HUES6 (cell line): ENCODE results near the gene ZPBP2.

Source experiments
- H3K27ac ChIP-seq: 2 replicates; pipeline ENCODE4 v1.7.0; 2013; ENCODE audit warnings: low read depth, mild to moderate bottlenecking, low read length, inconsistent platforms
- H3K27me3 ChIP-seq: 2 replicates; pipeline ENCODE4 v1.6.1; 2013; ENCODE audit warnings: low read length; ENCODE audit not compliant: control insufficient read depth, insufficient read depth
- H3K36me3 ChIP-seq: 2 replicates; pipeline ENCODE4 v1.6.1; 2013; ENCODE audit warnings: low read length; ENCODE audit not compliant: control insufficient read depth, insufficient read depth
- H3K4me1 ChIP-seq: 2 replicates; pipeline ENCODE4 v1.6.1; 2013; ENCODE audit warnings: low read length; ENCODE audit not compliant: control insufficient read depth, insufficient read depth
- H3K4me3 ChIP-seq: 2 replicates; pipeline ENCODE4 v1.5.1; 2013; ENCODE audit warnings: low read depth, low read length
- H3K9ac ChIP-seq: one replicate; pipeline ENCODE4 v1.6.1; 2013; ENCODE audit warnings: mild to moderate bottlenecking, low read length
- H3K9me3 ChIP-seq: 2 replicates; pipeline ENCODE4 v1.6.1; 2013; ENCODE audit warnings: low read depth, low read length; ENCODE audit not compliant: control insufficient read depth, insufficient read depth

The ZPBP2 gene

DNA sequence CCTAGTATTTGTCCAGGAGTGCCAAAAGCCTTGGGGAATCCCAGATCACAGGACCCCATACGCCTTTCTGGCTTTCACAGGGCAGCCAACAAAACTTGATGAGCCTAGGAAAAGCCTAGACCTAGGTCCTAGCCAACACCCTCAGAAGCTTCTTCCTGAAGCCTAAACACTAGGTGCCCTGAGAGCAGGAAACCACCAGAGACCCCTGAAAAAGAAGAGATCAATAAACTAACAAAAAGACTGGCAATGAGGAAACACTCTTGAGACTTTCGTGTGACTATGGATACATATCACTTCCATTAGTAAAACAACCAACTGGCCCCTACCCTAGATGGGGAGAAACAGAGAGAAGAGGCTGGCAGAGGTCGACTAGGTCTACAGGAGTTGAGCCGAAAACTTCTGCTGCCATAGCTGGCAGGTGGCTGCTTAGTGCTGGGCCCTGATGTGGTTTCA, 58.2 kb downstream of the ZPBP2 start:
- Histone ChIP-seq H3K27ac (no peak overlapping the region), H3K9ac (no peak overlapping the region)

DNA sequence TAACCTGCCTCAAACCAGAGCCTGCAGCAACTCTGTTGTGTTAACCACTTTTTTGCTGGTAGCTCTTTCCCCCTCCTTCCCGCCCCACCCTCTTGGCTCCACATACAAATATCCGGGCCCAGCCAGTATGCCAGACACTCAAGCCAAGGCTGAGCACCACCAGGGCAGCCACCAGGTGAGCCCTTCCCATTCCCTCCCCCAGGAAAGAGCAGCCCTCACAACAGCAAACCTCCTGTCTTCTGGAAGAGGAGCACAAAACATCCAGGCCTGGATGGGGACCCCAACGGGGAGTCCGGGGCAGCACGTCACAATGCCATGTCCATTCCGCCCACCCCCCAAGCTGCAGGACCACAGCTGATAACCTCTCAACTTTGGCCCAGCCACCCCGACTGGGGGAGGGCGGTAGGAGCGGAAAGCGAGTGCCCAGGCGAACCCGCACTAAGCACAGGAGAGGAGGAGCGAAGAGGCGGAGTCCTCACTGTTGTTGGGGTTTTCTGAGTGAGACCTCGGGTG, 58.6 kb downstream of the ZPBP2 start:
- H3K9me3 ChIP-seq: no peaks in the 10 kb centered on the region
- peak overlapping the region; percentile 71 for H3K4me3 ChIP-seq
- peaks cover 25% of the 10 kb centered on the region for H3K36me3 ChIP-seq
- peaks cover 25% of the 10 kb centered on the region for H3K4me1 ChIP-seq
- H3K9ac ChIP-seq: peak overlapping the region; percentile 73
- H3K27me3 ChIP-seq: no peaks in the 10 kb centered on the region
- peak overlapping the region; percentile 69; the same call in 1 of the 2 replicates for H3K27ac ChIP-seq

More for the DNA sequence above, 58.2 kb downstream of the ZPBP2 start:
- H3K9me3 ChIP-seq: no peaks in the 10 kb centered on the region
- H3K4me3 ChIP-seq: peak overlapping the region; percentile 71
- no peaks in the 10 kb centered on the region for H3K27me3 ChIP-seq
- peaks cover 30% of the 10 kb centered on the region for H3K36me3 ChIP-seq
- H3K4me1 ChIP-seq: peaks cover 25% of the 10 kb centered on the region
